GM12892 (cell line): Measurements from ENCODE around the gene PLCD3.

Source experiments
- DNase-seq: peaks from one replicate; pipeline ENCODE4 v3.0.0; 2011; ENCODE audit not compliant: insufficient read length
- FAIRE-seq: peaks from 2 replicates; lab custom pipeline; 2011; peaks lifted over from hg19 to GRCh38; lab: Jason Lieb, UNC
- POLR2A ChIP-seq: IDR thresholded peaks from 2 replicates; pipeline ENCODE4 v1.6.1; 2011; ENCODE audit warnings: low read depth, low read length, control low read depth
- POLR2AphosphoS5 ChIP-seq: IDR thresholded peaks from 2 replicates; pipeline ENCODE4 v1.6.1; 2011; ENCODE audit warnings: low read depth, low read length, control low read depth
- TAF1 ChIP-seq: IDR thresholded peaks from 2 replicates; pipeline ENCODE4 v1.6.1; 2011; ENCODE audit warnings: low read depth, mild to moderate bottlenecking, control low read depth, low read length, borderline replicate concordance

PLCD3 gene

DNA sequence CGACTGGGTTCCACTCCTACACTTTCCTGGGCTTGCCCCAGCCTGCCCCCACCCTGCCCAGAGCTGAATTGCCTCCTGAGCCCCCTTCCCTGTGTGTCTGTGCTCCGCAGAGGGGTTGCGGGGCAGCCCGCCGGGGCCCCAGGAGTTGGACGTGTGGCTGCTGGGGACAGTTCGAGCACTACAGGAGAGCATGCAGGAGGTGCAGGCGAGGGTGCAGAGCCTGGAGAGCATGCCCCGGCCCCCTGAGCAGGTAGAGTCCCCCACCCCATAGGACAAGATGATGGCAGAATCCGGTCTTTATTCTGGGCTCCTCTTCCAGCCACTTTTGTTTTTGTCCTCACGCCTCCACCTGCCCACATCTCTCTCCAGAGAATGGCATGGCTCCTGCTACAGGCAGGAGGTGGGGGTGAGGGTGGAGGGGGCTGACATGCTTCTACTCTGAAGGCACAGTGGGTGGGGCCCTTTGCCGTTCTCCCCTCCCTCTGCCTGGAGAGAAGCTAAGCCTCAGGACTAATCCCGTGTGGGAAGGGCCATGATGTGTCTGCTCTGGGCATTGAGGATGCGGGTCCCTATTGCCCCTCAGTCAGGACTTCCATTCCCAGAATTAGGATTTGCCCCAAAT lies 6.7 kb upstream of the PLCD3 start:
- no peak for TF ChIP-seq POLR2A
- TF ChIP-seq TAF1, result no peak
- FAIRE-seq (no peak), DNase-seq (no peak)

DNA sequence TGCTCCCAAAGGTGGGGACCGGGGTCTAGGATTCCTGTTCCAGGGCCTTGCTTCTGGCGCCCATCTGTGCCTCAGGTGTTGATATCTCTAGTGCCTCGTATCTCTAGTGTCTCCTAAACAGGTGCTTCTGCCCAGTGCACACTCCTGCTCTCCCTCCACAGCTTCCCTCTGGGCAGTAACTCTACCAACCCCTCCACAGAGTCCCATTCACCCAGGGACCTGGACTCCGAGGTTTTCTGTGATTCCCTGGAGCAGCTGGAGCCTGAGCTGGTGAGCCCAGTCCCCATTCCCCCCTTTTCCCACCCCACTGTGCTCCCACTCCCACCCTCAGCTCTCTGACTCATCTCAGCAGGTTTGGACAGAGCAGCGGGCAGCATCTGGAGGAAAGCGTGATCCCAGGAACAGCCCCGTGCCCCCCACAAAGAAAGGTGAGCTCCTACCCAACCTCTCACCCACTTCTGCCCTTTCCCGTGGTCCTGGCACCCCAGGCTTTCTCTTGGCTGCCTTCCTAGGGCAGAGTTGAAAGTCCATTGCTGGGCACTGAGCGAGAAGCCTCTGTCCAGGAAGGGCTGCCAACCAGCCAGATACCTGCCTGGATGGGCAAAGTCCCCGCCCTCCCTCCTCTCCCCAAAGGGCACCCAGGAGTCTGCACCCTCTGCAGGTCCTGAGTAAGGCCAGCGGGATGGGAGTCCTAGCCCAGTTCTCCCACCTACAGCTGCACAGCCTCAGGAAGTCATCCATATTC lies 5.4 kb upstream of the PLCD3 start:
- FAIRE-seq, result no peak
- DNase-seq, result no peak
- TF ChIP-seq POLR2AphosphoS5, result no peak
- no peak for TF ChIP-seq TAF1
- TF ChIP-seq POLR2A, result no peak

DNA sequence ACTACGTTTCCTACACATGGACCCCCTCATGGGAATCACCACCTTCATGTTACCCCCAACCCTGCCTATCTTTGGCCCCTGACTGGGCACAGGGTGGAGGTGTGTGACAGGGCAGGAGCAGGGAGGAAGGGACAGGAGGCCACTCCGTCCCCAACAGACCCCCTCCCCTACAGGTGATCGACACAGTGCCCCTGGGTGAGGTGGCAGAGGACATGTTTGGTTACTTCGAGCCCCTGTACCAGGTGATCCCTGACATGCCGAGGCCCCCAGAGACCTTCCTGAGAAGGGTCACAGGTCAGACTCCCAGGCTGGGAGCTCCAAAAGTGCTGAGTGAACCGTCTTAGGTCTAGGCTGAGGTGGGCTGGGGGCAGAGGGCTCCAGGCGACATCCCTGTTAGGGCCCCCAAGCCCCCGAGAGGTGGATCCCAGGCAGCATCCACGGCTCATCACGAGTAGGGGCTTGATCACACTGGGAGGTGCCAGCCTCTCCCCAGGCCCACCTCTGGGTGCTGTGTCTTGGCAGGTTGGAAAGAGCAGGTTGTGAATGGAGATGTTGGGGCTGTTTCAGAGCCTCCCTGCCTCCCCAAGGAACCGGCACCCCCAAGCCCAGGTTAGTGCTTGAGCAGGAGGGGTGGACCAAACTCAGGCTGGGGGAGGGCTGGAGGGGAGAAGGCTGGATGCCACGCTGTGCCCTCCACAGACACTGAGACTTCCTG lies 4.7 kb upstream of the PLCD3 start:
- no peak for TF ChIP-seq POLR2A
- no peak for TF ChIP-seq TAF1
- no peak for TF ChIP-seq POLR2AphosphoS5
- FAIRE-seq (no peak), DNase-seq (no peak)

DNA sequence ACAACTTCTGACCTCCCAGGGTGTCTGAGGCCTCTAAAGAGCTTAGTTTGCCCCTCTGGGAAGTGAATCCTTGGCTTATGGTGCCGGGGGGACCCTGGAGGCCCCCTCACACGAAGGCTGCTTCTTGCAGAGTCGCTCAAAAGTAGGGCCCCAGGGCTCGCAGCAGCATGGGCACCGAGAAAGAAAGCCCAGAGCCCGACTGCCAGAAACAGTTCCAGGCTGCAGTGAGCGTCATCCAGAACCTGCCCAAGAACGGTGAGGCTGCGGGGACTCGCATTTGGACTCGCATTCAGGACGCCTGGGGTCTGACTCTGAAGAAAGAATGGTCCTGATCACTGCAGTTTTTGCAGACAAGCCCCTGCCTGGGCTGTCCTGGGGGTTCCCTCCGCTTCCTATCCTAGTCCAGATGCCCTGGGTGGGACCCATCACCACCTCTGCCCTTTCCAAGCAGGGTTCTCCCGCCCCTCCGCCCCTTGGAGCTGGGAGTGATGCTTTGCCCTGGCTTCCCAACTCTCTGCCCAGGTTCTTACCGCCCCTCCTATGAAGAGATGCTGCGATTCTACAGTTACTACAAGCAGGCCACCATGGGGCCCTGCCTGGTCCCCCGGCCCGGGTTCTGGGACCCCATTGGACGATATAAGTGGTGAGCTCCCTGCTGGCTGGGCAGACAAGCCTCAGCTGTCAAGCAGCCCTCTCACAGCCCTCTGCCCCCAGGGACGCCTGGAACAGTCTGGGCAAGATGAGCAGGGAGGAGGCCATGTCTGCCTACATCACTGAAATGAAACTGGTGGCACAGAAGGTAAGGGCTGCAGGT lies 3.9 kb upstream of the PLCD3 start:
- no peak for FAIRE-seq
- no peak for TF ChIP-seq TAF1
- TF ChIP-seq POLR2AphosphoS5, result no peak
- no peak for TF ChIP-seq POLR2A

DNA sequence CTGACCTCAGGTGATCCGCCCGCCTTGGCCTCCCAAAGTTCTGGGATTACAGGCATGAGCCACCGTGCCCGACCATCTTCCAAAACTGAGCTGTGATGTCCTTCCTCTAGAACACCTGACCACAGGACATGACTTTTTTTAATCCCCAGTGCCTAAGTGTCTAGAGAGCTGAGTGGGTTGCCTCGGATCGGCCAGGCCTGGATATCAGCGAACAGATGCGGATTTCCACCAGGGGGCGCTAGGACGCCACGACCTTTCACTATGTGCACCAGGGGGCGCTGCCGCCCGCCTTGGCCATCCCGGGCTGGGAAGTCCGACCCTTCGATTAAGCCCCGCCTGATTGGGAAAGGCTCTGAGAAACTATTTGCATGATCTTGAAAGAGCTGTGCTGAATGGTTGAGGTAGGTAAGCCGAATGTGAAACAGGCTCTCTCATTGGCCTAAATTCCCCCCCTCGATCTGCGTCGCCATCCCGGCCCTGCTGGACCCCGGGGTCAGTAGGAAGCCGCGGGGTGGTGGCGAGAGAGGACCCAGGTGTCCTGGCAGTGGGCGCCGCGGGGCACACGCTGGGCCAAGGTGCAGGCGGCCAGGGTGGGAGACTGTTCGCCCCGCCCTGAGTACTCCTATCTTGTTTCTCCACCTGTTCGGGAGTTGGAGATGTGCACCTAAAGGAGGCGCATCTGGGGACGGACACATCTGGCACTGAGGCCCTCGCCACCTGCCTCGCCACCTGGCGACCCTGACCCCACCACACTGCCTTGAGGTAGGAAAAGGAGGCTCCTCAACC lies 3.1 kb upstream of the PLCD3 start, which contains the start of gene ACBD4:
TSS of gene ACBD4 (plus strand) at position 496 of the 786 bp plus-strand sequence. CDS start 458 bp downstream, outside the sequence.
- FAIRE-seq (peak; percentile 98), DNase-seq (peak; percentile 94)
- TF ChIP-seq TAF1 (0 out of 2 replicates have a peak, but pooled peaks have one; percentile 12), POLR2A (peak; percentile 59; the same call in 1 of the 2 replicates), POLR2AphosphoS5 (peak; percentile 41; the same call in 1 of the 2 replicates)

More for the DNA sequence above, 3.9 kb upstream of the PLCD3 start:
- DNase-seq, result no peak

DNA sequence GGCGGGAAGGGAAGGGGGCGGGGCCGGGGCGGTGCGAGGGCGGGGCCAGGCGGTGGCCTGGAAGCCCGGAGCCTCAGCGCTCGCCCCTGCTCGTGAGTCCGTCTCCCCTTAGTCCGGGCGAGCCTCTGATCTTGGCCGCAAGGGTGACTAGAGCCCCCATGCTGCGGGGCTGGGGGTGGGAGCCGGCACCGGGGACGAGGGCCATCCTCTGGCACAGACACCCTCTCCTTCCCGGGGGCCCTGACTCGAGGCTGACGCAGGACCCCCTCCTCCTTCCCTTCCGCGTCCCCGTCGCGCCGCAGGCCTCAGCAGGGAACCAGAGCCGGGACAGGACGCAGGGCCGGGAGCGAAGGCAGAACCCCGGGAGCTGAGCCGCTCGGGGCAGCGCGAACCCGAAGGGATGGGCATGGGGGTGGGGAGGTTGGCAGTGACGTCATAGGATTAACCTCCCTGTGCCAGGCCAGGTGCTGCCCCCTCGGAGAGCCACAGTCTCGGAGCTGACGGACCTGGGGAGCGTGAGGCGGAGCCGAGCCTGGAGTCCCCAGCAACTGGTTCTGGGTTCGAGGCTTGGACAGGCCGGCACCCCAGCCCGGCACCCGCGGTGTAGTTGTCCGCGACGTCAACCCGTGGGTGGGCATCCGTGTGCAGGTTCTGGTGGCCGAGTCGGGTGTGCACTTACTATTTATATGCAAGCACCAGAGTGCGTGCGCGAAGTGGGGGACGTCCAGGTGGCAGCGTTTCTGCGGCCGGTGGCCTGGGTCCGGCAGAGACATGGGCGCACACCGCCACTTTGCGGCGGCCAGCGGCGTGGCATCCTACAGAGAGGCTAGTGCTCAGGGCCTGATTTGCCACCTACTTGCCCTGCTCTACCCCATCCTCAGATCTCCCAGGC lies 503 bp upstream of the PLCD3 start:
- DNase-seq (peak; percentile 89), FAIRE-seq (peak; percentile 80)
- TF ChIP-seq POLR2AphosphoS5 (no peak), TAF1 (no peak), POLR2A (no peak)

DNA sequence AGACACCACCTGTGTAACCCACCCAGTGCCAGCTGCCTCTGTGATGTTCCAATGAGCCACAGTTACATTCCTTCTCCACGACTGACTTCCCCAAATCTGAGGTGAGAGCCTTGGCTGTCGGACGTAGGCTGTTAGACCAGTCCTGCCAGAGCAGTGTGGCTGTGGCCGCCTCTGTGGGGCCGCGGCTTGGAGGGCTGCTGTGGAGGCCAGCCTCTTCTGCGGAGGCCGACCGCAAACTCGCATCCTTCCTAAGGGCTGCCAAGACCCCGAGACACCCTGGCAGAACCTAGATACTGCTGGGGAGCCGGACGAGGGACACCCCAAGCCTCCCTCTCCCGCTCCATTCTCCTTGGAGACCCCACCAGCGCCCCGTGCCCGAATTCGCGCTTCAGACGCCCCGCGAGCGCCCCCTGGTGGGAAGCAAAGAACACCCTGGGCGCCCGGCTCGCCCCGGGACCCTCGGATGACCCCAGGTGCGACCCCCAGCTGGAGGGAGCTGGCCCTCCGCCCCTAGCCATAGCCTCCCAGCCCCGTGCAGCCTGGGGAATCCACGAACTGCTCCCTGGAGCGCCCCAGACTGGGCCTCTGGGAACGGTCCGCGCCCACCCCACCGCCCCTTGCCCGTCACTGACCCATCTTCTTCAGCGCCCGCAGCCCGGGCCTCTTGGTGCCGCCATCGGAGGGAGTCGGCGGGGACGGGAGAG lies 547 bp downstream of the PLCD3 start:
- FAIRE-seq (no peak), DNase-seq (no peak)
- TF ChIP-seq TAF1 (no peak), POLR2A (no peak), POLR2AphosphoS5 (no peak)

DNA sequence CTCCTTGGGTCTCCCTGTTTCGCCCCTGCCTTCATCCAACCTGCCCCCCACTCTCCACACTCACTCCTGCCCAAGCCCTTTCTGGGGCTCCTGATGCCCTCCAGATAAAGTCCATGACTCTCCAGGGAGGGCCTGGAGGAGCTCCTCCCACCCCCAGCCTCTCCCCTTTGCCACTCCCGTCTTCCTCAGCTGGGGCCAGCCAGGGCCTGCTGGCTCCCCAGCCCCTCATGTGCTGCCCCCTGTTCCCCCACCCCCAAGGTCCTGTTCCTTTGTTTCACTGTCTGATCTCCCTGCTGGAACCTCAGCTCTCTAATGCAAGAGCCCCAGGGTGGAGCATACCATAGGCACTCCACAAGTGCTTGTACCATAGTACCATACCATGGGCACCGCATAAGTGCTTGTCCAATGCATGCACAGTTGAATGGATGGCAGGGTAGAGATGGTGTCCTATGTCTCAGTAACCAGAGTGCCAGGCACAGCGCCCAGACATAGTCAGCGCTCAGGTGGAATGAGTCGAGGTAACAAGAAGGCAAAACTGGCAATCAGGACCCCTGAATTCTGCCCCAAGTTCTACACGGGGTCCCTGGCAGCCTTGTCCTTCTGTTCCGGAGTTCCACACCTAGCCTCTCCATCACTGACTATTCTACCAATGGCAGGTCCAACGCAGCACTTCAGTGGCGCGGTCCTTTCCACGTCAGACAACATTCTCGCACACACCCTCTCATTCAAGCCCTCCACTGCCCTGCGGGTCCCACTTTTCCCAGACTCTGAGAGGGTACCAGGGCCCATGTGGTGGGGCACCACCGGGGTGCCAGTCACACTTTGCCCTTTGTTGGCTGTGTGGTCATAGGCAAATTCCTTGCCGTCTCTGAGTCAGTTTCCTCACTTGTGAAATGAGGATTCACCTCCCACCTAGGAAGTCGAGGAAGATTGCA lies 1.4 kb downstream of the PLCD3 start:
- DNase-seq (no peak), FAIRE-seq (no peak)
- no peak for TF ChIP-seq POLR2A
